MM.1S (cell line): Measurements from ENCODE around the gene CDH2.

Experiments
- CTCF ChIP-seq: fragments of 300-600 bp; sonication (generic); IDR thresholded peaks from 2 replicates; pipeline ENCODE4 v1.5.1; 2016; ENCODE audit warnings: antibody characterized with exemption, low read length, mixed read lengths
- EZH2phosphoT487 ChIP-seq: fragments of 300-600 bp; sonication (generic); IDR thresholded peaks from 2 replicates; pipeline ENCODE4 v1.6.1; 2018; ENCODE audit warnings: antibody characterized with exemption, low read length

DNA sequence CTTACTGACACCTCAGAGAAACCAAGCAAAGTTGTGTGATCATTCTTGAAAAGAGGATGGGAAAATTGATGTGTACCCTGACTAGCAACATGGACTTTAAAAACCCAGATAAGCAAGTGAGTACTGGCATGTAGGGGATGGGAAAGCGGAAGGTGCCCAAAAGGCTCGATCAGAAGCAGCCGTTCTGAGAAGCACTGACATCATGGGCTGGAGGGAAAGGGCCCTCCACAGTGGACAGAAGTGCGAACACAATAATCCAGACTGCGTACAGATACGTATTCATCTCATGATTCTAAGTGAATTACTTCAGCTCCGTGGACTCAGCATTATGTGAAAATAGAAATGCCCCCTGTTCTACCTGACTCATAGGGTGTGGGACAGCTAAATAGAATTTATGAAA lies 42.2 kb downstream of the CDH2 start:
- TF ChIP-seq CTCF (no peak), EZH2phosphoT487 (no peak)
